Activated T-helper 2 cell treated with anti-CD3 and anti-CD28 coated beads, Interferon-gamma antibody, Interleukin-2, Interleukin-4, amounts not matched to agents 10 μg/mL and 5 μg/mL and 100 μg/mL, durations not matched to agents 14 hours and 24 hours and 36 hours (primary cell): ENCODE data around the gene PRIM1. TPM values are rescaled to one million over a fixed set of nuclear protein-coding genes. Genes with fewer than 3 reads are reported as not detected.
"Not testable (repeated sequence)": the region's sequence is repeated elsewhere in the genome, so short reads cannot be mapped to it uniquely, and the experiment has no call there.

ENCODE experiments used
- DNase-seq: peaks from one replicate; pipeline ENCODE4 v3.0.0; 2021; ENCODE audit warnings: low spot score
- H3K27ac Mint-ChIP-seq: one replicate; pipeline ENCODE4 v1.8.0; 2021; ENCODE audit warnings: mixed read lengths
- H3K27me3 Mint-ChIP-seq: one replicate; pipeline ENCODE4 v1.8.0; 2021; ENCODE audit warnings: low read depth, mixed read lengths
- H3K36me3 Mint-ChIP-seq: one replicate; pipeline ENCODE4 v1.8.0; 2021; ENCODE audit warnings: low read depth, mixed read lengths
- H3K4me1 Mint-ChIP-seq: one replicate; pipeline ENCODE4 v1.8.0; 2021; ENCODE audit warnings: low read depth, mixed read lengths
- H3K4me3 Mint-ChIP-seq: one replicate; pipeline ENCODE4 v1.8.0; 2021; ENCODE audit warnings: low read depth, mild to moderate bottlenecking, moderate library complexity, mixed read lengths
- H3K9me3 Mint-ChIP-seq: one replicate; pipeline ENCODE4 v1.8.0; 2021; ENCODE audit warnings: mixed read lengths
- intact Hi-C: fragments of 100-400 bp; cut with micrococcal nuclease; formaldehyde crosslinking; loops from one replicate; pipeline ENCODE4 v1.15.1; 2023
- total RNA-seq: library from RNA; stranded (reverse); gene quantifications from 2 replicates; pipeline ENCODE4 v1.2.3, GENCODE V29; 2022

The PRIM1 gene
- total RNA-seq, 1 donor from 2014 or later: 63.9 TPM

- no peak for DNase-seq
- Mint-ChIP-seq H3K4me3 (peak overlapping the region; percentile 96), H3K27ac (peak overlapping the region; percentile 65), H3K36me3 (peaks cover 81% of the 10 kb centered on the region), H3K4me1 (peaks cover 55% of the 10 kb centered on the region), H3K9me3 (no peaks in the 10 kb centered on the region), H3K27me3 (no peaks in the 10 kb centered on the region)
- intact Hi-C loops: no loop called here
Observed at GRCh38 chr12:56721721-56722120, 30.4 kb downstream of the PRIM1 start.

- intact Hi-C loops: no loop called here
- peak overlapping the region; percentile 49 for H3K4me3 Mint-ChIP-seq
- no peaks in the 10 kb centered on the region for H3K9me3 Mint-ChIP-seq
- no peak for DNase-seq
- H3K27ac Mint-ChIP-seq: peak overlapping the region; percentile 65
- H3K27me3 Mint-ChIP-seq: no peaks in the 10 kb centered on the region
- peaks cover 57% of the 10 kb centered on the region for H3K4me1 Mint-ChIP-seq
- peaks cover 86% of the 10 kb centered on the region for H3K36me3 Mint-ChIP-seq
Observed at GRCh38 chr12:56721216-56721615, 30.9 kb downstream of the PRIM1 start.

GRCh38 chr12:56720731-56721151 lies 31.4 kb downstream of the PRIM1 start:
- peaks cover 87% of the 10 kb centered on the region for H3K36me3 Mint-ChIP-seq
- intact Hi-C loops: no loop called here
- no peaks in the 10 kb centered on the region for H3K27me3 Mint-ChIP-seq
- H3K4me1 Mint-ChIP-seq: peaks cover 58% of the 10 kb centered on the region
- DNase-seq: no peak
- peak overlapping the region; percentile 65 for H3K27ac Mint-ChIP-seq
- H3K9me3 Mint-ChIP-seq: no peaks in the 10 kb centered on the region
- H3K4me3 Mint-ChIP-seq: peak overlapping the region; percentile 49

GRCh38 chr12:56719056-56719455 lies 33.1 kb downstream of the PRIM1 start:
- Mint-ChIP-seq H3K27me3 (no peaks in the 10 kb centered on the region), H3K36me3 (peaks cover 86% of the 10 kb centered on the region), H3K9me3 (no peaks in the 10 kb centered on the region), H3K4me3 (peak overlapping the region; percentile 8), H3K4me1 (peaks cover 58% of the 10 kb centered on the region), H3K27ac (peak overlapping the region; percentile 65)
- DNase-seq: no peak
- intact Hi-C loops: no loop called here

GRCh38 chr12:56718636-56719035 lies 33.5 kb downstream of the PRIM1 start:
- Mint-ChIP-seq H3K27ac (peak overlapping the region; percentile 65), H3K36me3 (peaks cover 86% of the 10 kb centered on the region), H3K9me3 (no peaks in the 10 kb centered on the region), H3K27me3 (no peaks in the 10 kb centered on the region), H3K4me3 (no peak overlapping the region), H3K4me1 (peaks cover 58% of the 10 kb centered on the region)
- DNase-seq: no peak
- intact Hi-C loops: no loop called here

GRCh38 chr12:56718149-56718548 lies 34.0 kb downstream of the PRIM1 start:
- peaks cover 86% of the 10 kb centered on the region for H3K36me3 Mint-ChIP-seq
- H3K9me3 Mint-ChIP-seq: no peaks in the 10 kb centered on the region
- no peak overlapping the region for H3K27ac Mint-ChIP-seq
- H3K4me1 Mint-ChIP-seq: peaks cover 56% of the 10 kb centered on the region
- DNase-seq: no peak
- intact Hi-C loops: no loop called here
- H3K4me3 Mint-ChIP-seq: no peak overlapping the region
- no peaks in the 10 kb centered on the region for H3K27me3 Mint-ChIP-seq

- Mint-ChIP-seq H3K9me3 (no peaks in the 10 kb centered on the region), H3K4me3 (no peak overlapping the region), H3K4me1 (peaks cover 47% of the 10 kb centered on the region), H3K36me3 (peaks cover 86% of the 10 kb centered on the region), H3K27ac (no peak overlapping the region), H3K27me3 (no peaks in the 10 kb centered on the region)
- intact Hi-C loops: no loop called here
- DNase-seq: no peak
Observed at GRCh38 chr12:56716933-56717880, 34.9 kb downstream of the PRIM1 start.

- H3K27me3 Mint-ChIP-seq: no peaks in the 10 kb centered on the region
- H3K4me3 Mint-ChIP-seq: no peak overlapping the region
- H3K9me3 Mint-ChIP-seq: no peaks in the 10 kb centered on the region
- peaks cover 84% of the 10 kb centered on the region for H3K36me3 Mint-ChIP-seq
- intact Hi-C loops: no loop called here
- DNase-seq: no peak
- peak overlapping the region; percentile 50 for H3K27ac Mint-ChIP-seq
- peaks cover 39% of the 10 kb centered on the region for H3K4me1 Mint-ChIP-seq
Observed at GRCh38 chr12:56716458-56716857, 35.7 kb downstream of the PRIM1 start.

- no peak overlapping the region for H3K4me3 Mint-ChIP-seq
- intact Hi-C loops: no loop called here
- no peaks in the 10 kb centered on the region for H3K27me3 Mint-ChIP-seq
- H3K36me3 Mint-ChIP-seq: peaks cover 83% of the 10 kb centered on the region
- no peaks in the 10 kb centered on the region for H3K9me3 Mint-ChIP-seq
- H3K4me1 Mint-ChIP-seq: peaks cover 33% of the 10 kb centered on the region
- no peak overlapping the region for H3K27ac Mint-ChIP-seq
- DNase-seq: no peak
Observed at GRCh38 chr12:56715798-56716197, 36.3 kb downstream of the PRIM1 start.

- Mint-ChIP-seq H3K27ac (no peak overlapping the region), H3K4me3 (no peak overlapping the region), H3K27me3 (no peaks in the 10 kb centered on the region), H3K4me1 (peaks cover 20% of the 10 kb centered on the region), H3K36me3 (peaks cover 70% of the 10 kb centered on the region), H3K9me3 (no peaks in the 10 kb centered on the region)
- DNase-seq: no peak
- intact Hi-C loops: no loop called here
Observed at GRCh38 chr12:56714431-56714929, 37.6 kb downstream of the PRIM1 start.

- Mint-ChIP-seq H3K27me3 (no peaks in the 10 kb centered on the region), H3K9me3 (no peaks in the 10 kb centered on the region), H3K36me3 (peaks cover 60% of the 10 kb centered on the region), H3K4me1 (peaks cover 11% of the 10 kb centered on the region), H3K4me3 (no peak overlapping the region), H3K27ac (no peak overlapping the region)
- intact Hi-C loops: no loop called here
- no peak for DNase-seq
Observed at GRCh38 chr12:56713345-56713744, 38.8 kb downstream of the PRIM1 start.

GRCh38 chr12:56709759-56710376 lies 42.3 kb downstream of the PRIM1 start:
- Mint-ChIP-seq H3K27ac (no peak overlapping the region), H3K9me3 (no peaks in the 10 kb centered on the region), H3K27me3 (no peaks in the 10 kb centered on the region), H3K4me3 (no peak overlapping the region), H3K36me3 (peaks cover 38% of the 10 kb centered on the region), H3K4me1 (no peaks in the 10 kb centered on the region)
- no peak for DNase-seq
- intact Hi-C loops: no loop called here

- H3K4me3 Mint-ChIP-seq, H3K4me1 Mint-ChIP-seq, DNase-seq, H3K27me3 Mint-ChIP-seq, H3K27ac Mint-ChIP-seq, intact Hi-C loops, H3K36me3 Mint-ChIP-seq, H3K9me3 Mint-ChIP-seq: not testable (repeated sequence)
Observed at GRCh38 chr12:56704522-56704921, 47.6 kb downstream of the PRIM1 start.
